ENCODE measurements around the gene VSNL1.

VSNL1 gene

GRCh38 chr2:17578466-17578928 lies 38.0 kb downstream of the VSNL1 start:
- no peaks in the 10 kb centered on the region for H3K9me3 ChIP-seq (ENCODE audit: low read length)
- no peaks in the 10 kb centered on the region for H3K36me3 ChIP-seq (ENCODE audit: insufficient read depth, low read length)
- no peak overlapping the region for H3K4me3 ChIP-seq (ENCODE audit: low read length)
- H2AFZ ChIP-seq (ENCODE audit: low read depth, low read length), result no peak overlapping the region
- peaks cover 4% of the 10 kb centered on the region for H3K4me1 ChIP-seq (ENCODE audit: insufficient read depth, low read length)
- H3K27me3 ChIP-seq (ENCODE audit: insufficient read depth, low read length), result no peaks in the 10 kb centered on the region

- Histone ChIP-seq H3K4me3 (ENCODE audit: low read length) (no peak overlapping the region), H2AFZ (ENCODE audit: low read depth, low read length) (no peak overlapping the region), H3K27me3 (ENCODE audit: insufficient read depth, low read length) (no peaks in the 10 kb centered on the region), H3K9me3 (ENCODE audit: low read length) (no peaks in the 10 kb centered on the region), H3K4me1 (ENCODE audit: insufficient read depth, low read length) (peaks cover 4% of the 10 kb centered on the region), H3K36me3 (ENCODE audit: insufficient read depth, low read length) (no peaks in the 10 kb centered on the region)
Measured at GRCh38 chr2:17579605-17580318, 39.3 kb downstream of the VSNL1 start.

- Histone ChIP-seq H3K9me3 (ENCODE audit: low read length) (no peaks in the 10 kb centered on the region), H3K4me3 (ENCODE audit: low read length) (no peak overlapping the region), H3K4me1 (ENCODE audit: insufficient read depth, low read length) (peaks cover 4% of the 10 kb centered on the region), H3K36me3 (ENCODE audit: insufficient read depth, low read length) (no peaks in the 10 kb centered on the region), H3K27me3 (ENCODE audit: insufficient read depth, low read length) (no peaks in the 10 kb centered on the region), H2AFZ (ENCODE audit: low read depth, low read length) (no peak overlapping the region)
Measured at GRCh38 chr2:17580319-17580715, 39.8 kb downstream of the VSNL1 start.

GRCh38 chr2:17581831-17582230 lies 41.3 kb downstream of the VSNL1 start:
- no peaks in the 10 kb centered on the region for H3K27me3 ChIP-seq (ENCODE audit: insufficient read depth, low read length)
- no peaks in the 10 kb centered on the region for H3K9me3 ChIP-seq (ENCODE audit: low read length)
- H3K4me3 ChIP-seq (ENCODE audit: low read length), result no peak overlapping the region
- no peaks in the 10 kb centered on the region for H3K36me3 ChIP-seq (ENCODE audit: insufficient read depth, low read length)
- peaks cover 4% of the 10 kb centered on the region for H3K4me1 ChIP-seq (ENCODE audit: insufficient read depth, low read length)
- no peak overlapping the region for H2AFZ ChIP-seq (ENCODE audit: low read depth, low read length)

GRCh38 chr2:17583166-17583565 lies 42.7 kb downstream of the VSNL1 start:
- no peaks in the 10 kb centered on the region for H3K9me3 ChIP-seq (ENCODE audit: low read length)
- no peak overlapping the region for H3K4me3 ChIP-seq (ENCODE audit: low read length)
- H3K4me1 ChIP-seq (ENCODE audit: insufficient read depth, low read length), result peaks cover 4% of the 10 kb centered on the region
- H3K27me3 ChIP-seq (ENCODE audit: insufficient read depth, low read length), result no peaks in the 10 kb centered on the region
- H2AFZ ChIP-seq (ENCODE audit: low read depth, low read length), result no peak overlapping the region
- H3K36me3 ChIP-seq (ENCODE audit: insufficient read depth, low read length), result no peaks in the 10 kb centered on the region

- Histone ChIP-seq H3K36me3 (ENCODE audit: insufficient read depth, low read length) (no peaks in the 10 kb centered on the region), H3K4me3 (ENCODE audit: low read length) (no peak overlapping the region)
Measured at GRCh38 chr2:17583646-17584045, 43.1 kb downstream of the VSNL1 start.

GRCh38 chr2:17584689-17585088 lies 44.2 kb downstream of the VSNL1 start:
- Histone ChIP-seq H2AFZ (ENCODE audit: low read depth, low read length) (no peak overlapping the region), H3K9me3 (ENCODE audit: low read length) (no peaks in the 10 kb centered on the region), H3K4me1 (ENCODE audit: insufficient read depth, low read length) (no peaks in the 10 kb centered on the region), H3K36me3 (ENCODE audit: insufficient read depth, low read length) (no peaks in the 10 kb centered on the region), H3K27me3 (ENCODE audit: insufficient read depth, low read length) (no peaks in the 10 kb centered on the region), H3K4me3 (ENCODE audit: low read length) (no peak overlapping the region)

More at GRCh38 chr2:17583646-17584045, 43.1 kb downstream of the VSNL1 start:
- Histone ChIP-seq H3K4me1 (ENCODE audit: insufficient read depth, low read length) (peaks cover 2% of the 10 kb centered on the region), H2AFZ (ENCODE audit: low read depth, low read length) (no peak overlapping the region), H3K9me3 (ENCODE audit: low read length) (no peaks in the 10 kb centered on the region), H3K27me3 (ENCODE audit: insufficient read depth, low read length) (no peaks in the 10 kb centered on the region)

GRCh38 chr2:17587469-17587868 lies 47.0 kb downstream of the VSNL1 start:
- no peaks in the 10 kb centered on the region for H3K4me1 ChIP-seq (ENCODE audit: insufficient read depth, low read length)
- no peak overlapping the region for H3K4me3 ChIP-seq (ENCODE audit: low read length)
- no peaks in the 10 kb centered on the region for H3K27me3 ChIP-seq (ENCODE audit: insufficient read depth, low read length)
- no peaks in the 10 kb centered on the region for H3K9me3 ChIP-seq (ENCODE audit: low read length)
- H3K36me3 ChIP-seq (ENCODE audit: insufficient read depth, low read length), result no peaks in the 10 kb centered on the region
- no peak overlapping the region for H2AFZ ChIP-seq (ENCODE audit: low read depth, low read length)

GRCh38 chr2:17588031-17588430 lies 47.5 kb downstream of the VSNL1 start:
- Histone ChIP-seq H2AFZ (ENCODE audit: low read depth, low read length) (no peak overlapping the region), H3K27me3 (ENCODE audit: insufficient read depth, low read length) (no peaks in the 10 kb centered on the region), H3K9me3 (ENCODE audit: low read length) (no peaks in the 10 kb centered on the region), H3K36me3 (ENCODE audit: insufficient read depth, low read length) (no peaks in the 10 kb centered on the region), H3K4me3 (ENCODE audit: low read length) (no peak overlapping the region), H3K4me1 (ENCODE audit: insufficient read depth, low read length) (no peaks in the 10 kb centered on the region)

- Histone ChIP-seq H3K4me3 (ENCODE audit: low read length) (no peak overlapping the region), H3K36me3 (ENCODE audit: insufficient read depth, low read length) (no peaks in the 10 kb centered on the region), H3K9me3 (ENCODE audit: low read length) (no peaks in the 10 kb centered on the region), H3K4me1 (ENCODE audit: insufficient read depth, low read length) (no peaks in the 10 kb centered on the region), H3K27me3 (ENCODE audit: insufficient read depth, low read length) (no peaks in the 10 kb centered on the region), H2AFZ (ENCODE audit: low read depth, low read length) (no peak overlapping the region)
Measured at GRCh38 chr2:17589406-17590035, 49.0 kb downstream of the VSNL1 start.

GRCh38 chr2:17590342-17590911 lies 49.9 kb downstream of the VSNL1 start:
- no peaks in the 10 kb centered on the region for H3K9me3 ChIP-seq (ENCODE audit: low read length)
- H3K36me3 ChIP-seq (ENCODE audit: insufficient read depth, low read length), result no peaks in the 10 kb centered on the region
- H2AFZ ChIP-seq (ENCODE audit: low read depth, low read length), result no peak overlapping the region
- no peaks in the 10 kb centered on the region for H3K27me3 ChIP-seq (ENCODE audit: insufficient read depth, low read length)
- H3K4me3 ChIP-seq (ENCODE audit: low read length), result no peak overlapping the region
- H3K4me1 ChIP-seq (ENCODE audit: insufficient read depth, low read length), result no peaks in the 10 kb centered on the region

GRCh38 chr2:17591846-17592245 lies 51.4 kb downstream of the VSNL1 start:
- Histone ChIP-seq H3K27me3 (ENCODE audit: insufficient read depth, low read length) (no peaks in the 10 kb centered on the region), H3K9me3 (ENCODE audit: low read length) (no peaks in the 10 kb centered on the region), H2AFZ (ENCODE audit: low read depth, low read length) (no peak overlapping the region), H3K4me3 (ENCODE audit: low read length) (no peak overlapping the region), H3K4me1 (ENCODE audit: insufficient read depth, low read length) (no peaks in the 10 kb centered on the region), H3K36me3 (ENCODE audit: insufficient read depth, low read length) (no peaks in the 10 kb centered on the region)

- Histone ChIP-seq H3K36me3 (ENCODE audit: insufficient read depth, low read length) (no peaks in the 10 kb centered on the region), H3K27me3 (ENCODE audit: insufficient read depth, low read length) (no peaks in the 10 kb centered on the region), H3K4me3 (ENCODE audit: low read length) (no peak overlapping the region), H2AFZ (ENCODE audit: low read depth, low read length) (no peak overlapping the region), H3K4me1 (ENCODE audit: insufficient read depth, low read length) (no peaks in the 10 kb centered on the region), H3K9me3 (ENCODE audit: low read length) (no peaks in the 10 kb centered on the region)
Measured at GRCh38 chr2:17592731-17593409, 52.4 kb downstream of the VSNL1 start.

All from neuron (in vitro differentiated cells).